Ramos (cell line): ENCODE data around the gene MCMBP.
"Not testable (repeated sequence)": the region's sequence is repeated elsewhere in the genome, so short reads cannot be mapped to it uniquely, and the experiment has no call there.

Source experiments
- in situ Hi-C: fragments of 300-500 bp; cut with MboI; formaldehyde crosslinking; loops from one replicate; pipeline ENCODE4 v1.14.3; 2022; ENCODE audit warnings: low sequenced_read_pairs; ENCODE audit not compliant: unreplicated experiment

MCMBP gene

GRCh38 chr10:119801176-119801575 lies 71.5 kb downstream of the MCMBP start:
- in situ Hi-C loops, result no loop called here

GRCh38 chr10:119796039-119796438 lies 76.6 kb downstream of the MCMBP start:
- in situ Hi-C loops, result no loop called here

GRCh38 chr10:119795101-119795500 lies 77.5 kb downstream of the MCMBP start:
- in situ Hi-C loops, result not testable (repeated sequence)

- in situ Hi-C loops, result no loop called here
These were observed 86.4 kb downstream of the MCMBP start for GRCh38 chr10:119786117-119786769.

- in situ Hi-C loops, result no loop called here
These were observed 88.1 kb downstream of the MCMBP start for GRCh38 chr10:119784340-119785067.

- in situ Hi-C loops, result no loop called here
These were observed 89.0 kb downstream of the MCMBP start for GRCh38 chr10:119783665-119784027.

GRCh38 chr10:119782981-119783664 lies 89.5 kb downstream of the MCMBP start:
- in situ Hi-C loops, result no loop called here

GRCh38 chr10:119781498-119781897 lies 91.1 kb downstream of the MCMBP start:
- in situ Hi-C loops, result no loop called here

- in situ Hi-C loops, result no loop called here
These were observed 91.7 kb downstream of the MCMBP start for GRCh38 chr10:119780879-119781480.
